OCI-LY3 (cell line): ENCODE results near the gene ZKSCAN3.

ENCODE experiments used
- H2AFZ ChIP-seq: fragments of 200-600, 300-600 bp; shearing (Covaris generic); 2 replicates; pipeline ENCODE4 v1.6.0; 2014; ENCODE audit warnings: antibody characterized with exemption, low read depth, low read length
- H3K27ac ChIP-seq: fragments of 200-600, 300-600 bp; sonication (generic); 2 replicates; pipeline ENCODE4 v1.5.1; 2014; ENCODE audit warnings: mild to moderate bottlenecking, low read length, moderate library complexity, mixed read lengths
- H3K27me3 ChIP-seq: fragments of 200-600, 300-600 bp; sonication (generic); 2 replicates; pipeline ENCODE4 v1.6.1; 2014; ENCODE audit warnings: low read depth, low read length, mixed read lengths
- H3K36me3 ChIP-seq: fragments of 200-600, 300-600 bp; sonication (generic); replicated peaks from 2 replicates; pipeline ENCODE3; 2014; ENCODE audit warnings: low read depth, low read length, mixed read lengths
- H3K4me1 ChIP-seq: fragments of 300-600, 200-600 bp; sonication (generic); 2 replicates; pipeline ENCODE4 v1.6.1; 2014; ENCODE audit warnings: low read length, mixed read lengths
- H3K4me2 ChIP-seq: fragments of 200-600, 300-600 bp; sonication (generic); 2 replicates; pipeline ENCODE4 v1.6.1; 2014; ENCODE audit warnings: low read length, mixed read lengths
- H3K4me3 ChIP-seq: fragments of 300-600, 200-600 bp; sonication (generic); 2 replicates; pipeline ENCODE4 v1.5.1; 2014; ENCODE audit warnings: antibody characterized with exemption, mild to moderate bottlenecking, low read length, moderate library complexity
- H3K79me2 ChIP-seq: fragments of 300-600, 200-600 bp; shearing (Covaris generic); 2 replicates; pipeline ENCODE4 v1.6.1; 2014; ENCODE audit warnings: mild to moderate bottlenecking, low read length, mixed read lengths
- H3K9ac ChIP-seq: fragments of 300-600, 200-600 bp; shearing (Covaris generic); 2 replicates; pipeline ENCODE4 v1.6.0; 2014; ENCODE audit warnings: mild to moderate bottlenecking, low read length, moderate library complexity
- H3K9me3 ChIP-seq: fragments of 200-600, 300-600 bp; shearing (Covaris generic); 2 replicates; pipeline ENCODE4 v1.6.1; 2014; ENCODE audit warnings: low read length, mixed read lengths; ENCODE audit not compliant: insufficient read depth
- H4K20me1 ChIP-seq: fragments of 200-600, 300-600 bp; sonication (generic); 2 replicates; pipeline ENCODE4 v1.6.1; 2016; ENCODE audit warnings: low read length, mixed read lengths; ENCODE audit not compliant: insufficient read depth
- EZH2phosphoT487 ChIP-seq: fragments of 200-600 bp; shearing (Covaris generic); IDR thresholded peaks from 2 replicates; pipeline ENCODE4 v1.6.1; 2018; ENCODE audit warnings: antibody characterized with exemption, mixed run types, low read depth
- TF ChIP-seq, protein P1 (sequence below): fragments of 200-600, 300-600 bp; sonication (generic); IDR thresholded peaks from 2 replicates; pipeline ENCODE4 v1.5.1; 2014; ENCODE audit warnings: antibody characterized with exemption, low read length, low read depth

The ZKSCAN3 gene

DNA sequence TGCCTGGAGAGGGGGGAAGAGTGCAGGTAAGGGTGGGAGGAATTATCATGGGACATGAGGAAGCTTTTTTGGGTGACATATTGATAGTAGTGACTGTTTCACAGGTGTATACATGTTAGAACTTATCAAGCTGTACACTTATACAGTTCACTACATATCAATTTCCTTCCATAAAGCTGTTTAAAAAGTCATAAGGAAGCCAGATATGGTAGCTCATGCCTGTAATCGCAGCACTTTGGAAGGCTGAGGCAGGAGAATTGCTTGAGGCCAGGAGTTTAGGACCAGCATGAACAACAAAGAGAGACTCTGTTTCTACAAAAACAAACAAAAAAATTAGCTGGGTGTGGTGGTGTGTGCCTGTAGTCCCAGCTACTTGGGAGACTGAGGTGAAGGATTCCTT, 28.1 kb downstream of the ZKSCAN3 start:
- peaks cover 16% of the 10 kb centered on the region for H3K79me2 ChIP-seq
- no peaks in the 10 kb centered on the region for H3K27me3 ChIP-seq
- H3K27ac ChIP-seq: no peak overlapping the region
- H4K20me1 ChIP-seq: no peaks in the 10 kb centered on the region
- peaks cover 3% of the 10 kb centered on the region; the same call in 1 of the 2 replicates for H3K9me3 ChIP-seq
- H3K9ac ChIP-seq: no peak overlapping the region
- H3K4me1 ChIP-seq: peaks cover 4% of the 10 kb centered on the region; the same call in 1 of the 2 replicates
- no peak overlapping the region for H2AFZ ChIP-seq
- no peak overlapping the region for H3K4me3 ChIP-seq
- H3K4me2 ChIP-seq: no peak overlapping the region
- H3K36me3 ChIP-seq: peaks cover 48% of the 10 kb centered on the region
- TF ChIP-seq, protein P1, sequence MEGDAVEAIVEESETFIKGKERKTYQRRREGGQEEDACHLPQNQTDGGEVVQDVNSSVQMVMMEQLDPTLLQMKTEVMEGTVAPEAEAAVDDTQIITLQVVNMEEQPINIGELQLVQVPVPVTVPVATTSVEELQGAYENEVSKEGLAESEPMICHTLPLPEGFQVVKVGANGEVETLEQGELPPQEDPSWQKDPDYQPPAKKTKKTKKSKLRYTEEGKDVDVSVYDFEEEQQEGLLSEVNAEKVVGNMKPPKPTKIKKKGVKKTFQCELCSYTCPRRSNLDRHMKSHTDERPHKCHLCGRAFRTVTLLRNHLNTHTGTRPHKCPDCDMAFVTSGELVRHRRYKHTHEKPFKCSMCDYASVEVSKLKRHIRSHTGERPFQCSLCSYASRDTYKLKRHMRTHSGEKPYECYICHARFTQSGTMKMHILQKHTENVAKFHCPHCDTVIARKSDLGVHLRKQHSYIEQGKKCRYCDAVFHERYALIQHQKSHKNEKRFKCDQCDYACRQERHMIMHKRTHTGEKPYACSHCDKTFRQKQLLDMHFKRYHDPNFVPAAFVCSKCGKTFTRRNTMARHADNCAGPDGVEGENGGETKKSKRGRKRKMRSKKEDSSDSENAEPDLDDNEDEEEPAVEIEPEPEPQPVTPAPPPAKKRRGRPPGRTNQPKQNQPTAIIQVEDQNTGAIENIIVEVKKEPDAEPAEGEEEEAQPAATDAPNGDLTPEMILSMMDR: no peak
- no peak for TF ChIP-seq EZH2phosphoT487

DNA sequence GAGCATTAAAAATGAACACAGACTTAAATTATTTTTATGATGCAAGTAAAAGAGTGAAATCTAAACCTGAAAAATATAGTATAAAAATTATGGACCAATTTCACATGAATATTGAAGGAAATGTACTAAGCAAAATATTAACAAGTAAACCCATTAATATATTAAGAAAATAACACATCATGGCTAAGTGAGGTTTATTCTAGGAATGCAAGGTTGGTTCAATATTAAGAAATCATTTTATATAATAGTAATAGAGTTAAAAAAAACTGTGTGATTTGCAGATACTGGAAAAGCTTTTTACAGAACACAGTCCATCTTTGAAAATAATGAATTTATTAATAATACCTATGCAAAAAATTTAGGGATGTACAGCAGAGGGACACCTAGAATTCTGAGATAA, 28.9 kb downstream of the ZKSCAN3 start:
- Histone ChIP-seq H3K4me1 (peaks cover 11% of the 10 kb centered on the region), H3K27ac (no peak overlapping the region), H2AFZ (no peak overlapping the region), H3K9me3 (peaks cover 3% of the 10 kb centered on the region; the same call in 1 of the 2 replicates), H3K4me3 (no peak overlapping the region), H3K4me2 (no peak overlapping the region), H3K79me2 (peaks cover 19% of the 10 kb centered on the region), H4K20me1 (0 out of 2 replicates have a peak, but pooled peaks cover under 1% of the 10 kb centered on the region), H3K27me3 (no peaks in the 10 kb centered on the region), H3K36me3 (peaks cover 48% of the 10 kb centered on the region), H3K9ac (no peak overlapping the region)
- no peak for TF ChIP-seq EZH2phosphoT487
- TF ChIP-seq, protein P1: no peak

DNA sequence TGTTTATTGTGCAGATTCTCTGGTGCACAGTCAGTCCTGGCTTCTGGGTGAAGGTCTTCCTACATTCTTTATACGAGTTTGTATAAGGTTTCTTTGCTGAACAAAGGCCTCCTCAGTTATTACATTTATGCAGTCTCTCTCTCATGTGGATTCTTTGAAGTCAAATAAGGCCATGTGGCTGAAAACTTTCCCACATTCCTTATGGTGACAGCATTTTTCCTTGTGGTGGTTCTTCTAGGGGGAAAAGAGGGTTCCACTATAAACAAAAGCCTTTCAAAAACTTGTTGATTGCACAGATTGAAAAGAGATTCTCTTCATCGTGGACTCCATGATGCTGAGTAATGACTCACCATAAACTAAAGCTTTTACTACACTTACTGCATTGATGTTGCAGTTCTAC, 30.6 kb downstream of the ZKSCAN3 start:
- no peaks in the 10 kb centered on the region for H3K27me3 ChIP-seq
- H3K9ac ChIP-seq: no peak overlapping the region
- H3K4me1 ChIP-seq: peaks cover 16% of the 10 kb centered on the region
- H3K27ac ChIP-seq: no peak overlapping the region
- H3K79me2 ChIP-seq: peaks cover 19% of the 10 kb centered on the region
- TF ChIP-seq, protein P1: no peak
- no peak for TF ChIP-seq EZH2phosphoT487
- H3K4me3 ChIP-seq: no peak overlapping the region
- peaks cover 4% of the 10 kb centered on the region; the same call in 1 of the 2 replicates for H4K20me1 ChIP-seq
- H3K36me3 ChIP-seq: peaks cover 54% of the 10 kb centered on the region
- peaks cover 3% of the 10 kb centered on the region; the same call in 1 of the 2 replicates for H3K9me3 ChIP-seq
- H2AFZ ChIP-seq: no peak overlapping the region
- no peak overlapping the region for H3K4me2 ChIP-seq

DNA sequence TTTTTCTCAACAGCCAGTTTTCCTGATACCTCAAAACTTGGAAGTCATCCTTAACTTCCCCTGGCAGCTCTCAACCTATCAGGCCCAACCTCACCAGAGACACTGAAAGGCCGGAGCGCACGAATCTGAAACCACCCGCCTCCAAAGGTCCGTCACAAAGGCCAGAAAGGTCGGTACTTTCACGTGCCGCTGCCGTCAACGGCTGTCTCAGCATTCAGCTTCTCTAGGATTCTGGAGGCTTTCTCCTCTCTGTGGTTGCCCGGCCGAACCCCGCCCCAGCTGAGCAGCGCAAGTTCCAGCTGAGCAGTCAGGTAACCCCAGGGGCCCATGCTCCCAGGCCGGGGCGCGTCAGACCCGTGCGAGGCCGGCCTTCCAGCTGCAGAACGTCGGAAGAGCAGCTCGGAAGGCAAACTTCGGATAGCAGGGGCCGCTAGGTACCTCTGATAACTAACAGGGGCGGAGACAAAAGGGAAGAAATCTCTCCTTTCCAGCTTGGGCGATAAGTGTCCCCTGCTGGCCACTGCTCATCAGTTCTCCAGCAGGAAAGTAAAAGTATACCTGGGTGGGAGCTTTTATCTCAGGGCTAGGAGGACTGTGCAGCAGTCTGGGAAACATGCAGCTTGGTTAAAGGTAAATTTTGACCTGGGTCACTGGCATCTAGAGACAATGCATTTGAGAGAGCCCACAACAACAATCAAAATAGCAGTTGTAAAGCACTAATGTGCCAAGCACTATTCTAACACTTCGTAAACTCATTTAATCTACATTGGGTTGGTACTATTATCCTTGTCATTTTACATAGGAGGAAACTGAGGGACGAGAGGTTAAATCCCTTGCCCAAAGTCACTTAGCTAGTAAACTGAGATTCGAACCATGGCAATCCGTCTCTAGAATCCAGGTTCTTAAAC, 33.7 kb downstream of the ZKSCAN3 start:
- Histone ChIP-seq H2AFZ (no peak overlapping the region), H3K27me3 (no peaks in the 10 kb centered on the region), H3K79me2 (peaks cover 20% of the 10 kb centered on the region), H3K4me3 (peak overlapping the region; percentile 76), H3K9ac (peak overlapping the region; percentile 57), H3K4me2 (peak overlapping the region; percentile 92), H4K20me1 (peaks cover 8% of the 10 kb centered on the region), H3K4me1 (peaks cover 16% of the 10 kb centered on the region), H3K9me3 (peaks cover 3% of the 10 kb centered on the region; the same call in 1 of the 2 replicates), H3K27ac (peak overlapping the region; percentile 41), H3K36me3 (peaks cover 49% of the 10 kb centered on the region)
- no peak for TF ChIP-seq EZH2phosphoT487
- TF ChIP-seq, protein P1: peak; percentile 23; the same call in 1 of the 2 replicates
